ENCODE measurements around the gene CMIP. TPM values are rescaled to one million over a fixed set of nuclear protein-coding genes. Genes with fewer than 3 reads are reported as not detected.

The CMIP gene
- total RNA-seq, 1 experiment from 2014 or later, result 63.7 TPM

GRCh38 chr16:81698310-81698641 is 253.7 kb downstream of the CMIP start:
- CTCF ChIA-PET, result interaction anchor here (1.1 to 3.6 kb wide), 9 partner anchors 14 to 223 kb away, joined by 3 to 51 read pairs (median 7); no protein-coding TSS in a partner anchor
- H3K4me3 Mint-ChIP-seq, result no peak overlapping the region
- TF ChIP-seq PRDM15 (CRISPR knock-in tag; IDR thresholded peaks at IDR 0.05) (no peak), ZMAT4 (CRISPR knock-in tag; IDR thresholded peaks at IDR 0.05) (no peak), KAT7 (CRISPR knock-in tag; IDR thresholded peaks at IDR 0.05; ENCODE audit: borderline replicate concordance) (no peak), ZNF317 (CRISPR knock-in tag; IDR thresholded peaks at IDR 0.05; ENCODE audit: borderline replicate concordance, low read depth) (no peak), ZNF425 (CRISPR knock-in tag; conservative IDR thresholded peaks at IDR 0.05) (no peak), PRRX2 (CRISPR knock-in tag; IDR thresholded peaks at IDR 0.05) (no peak), CTCF (IDR thresholded peaks at IDR 0.05) (no peak), ZNF281 (CRISPR knock-in tag; IDR thresholded peaks at IDR 0.05) (no peak), HMGXB4 (CRISPR knock-in tag; IDR thresholded peaks at IDR 0.05) (no peak), SMAD3 (CRISPR knock-in tag; IDR thresholded peaks at IDR 0.05; ENCODE audit: borderline replicate concordance) (no peak), CREB1 (CRISPR knock-in tag; IDR thresholded peaks at IDR 0.05) (no peak), RELA (CRISPR knock-in tag; IDR thresholded peaks at IDR 0.05; ENCODE audit: borderline replicate concordance) (no peak), STAT6 (CRISPR knock-in tag; conservative IDR thresholded peaks at IDR 0.05; ENCODE audit: low read depth) (no peak), ARID4B (CRISPR knock-in tag; IDR thresholded peaks at IDR 0.05; ENCODE audit: borderline replicate concordance) (no peak), GTF2I (CRISPR knock-in tag; conservative IDR thresholded peaks at IDR 0.05) (no peak)

More at GRCh38 chr16:81698310-81698641, 253.7 kb downstream of the CMIP start:
- POLR2A ChIA-PET, result no interaction called here
- no peak for DNase-seq (ENCODE audit: low spot score)
- ATAC-seq, result no peak
- Mint-ChIP-seq H3K36me3 (peaks cover 34% of the 10 kb centered on the region), H3K9me3 (no peaks in the 10 kb centered on the region), H3K4me1 (no peaks in the 10 kb centered on the region), H3K27me3 (ENCODE audit: low read depth) (no peaks in the 10 kb centered on the region), H3K27ac (no peak overlapping the region)

All from WTC11 (cell line).